CD4-positive, alpha-beta T cell treated with Interleukin-17A for 1 hour (primary cell): ENCODE data around the gene MOB1B.
"Not testable (repeated sequence)": the region's sequence is repeated elsewhere in the genome, so short reads cannot be mapped to it uniquely, and the experiment has no call there.

ENCODE experiments used
- DNase-seq: peaks from one replicate; pipeline ENCODE4 v3.0.0-alpha.2; 2020

The MOB1B gene

DNA sequence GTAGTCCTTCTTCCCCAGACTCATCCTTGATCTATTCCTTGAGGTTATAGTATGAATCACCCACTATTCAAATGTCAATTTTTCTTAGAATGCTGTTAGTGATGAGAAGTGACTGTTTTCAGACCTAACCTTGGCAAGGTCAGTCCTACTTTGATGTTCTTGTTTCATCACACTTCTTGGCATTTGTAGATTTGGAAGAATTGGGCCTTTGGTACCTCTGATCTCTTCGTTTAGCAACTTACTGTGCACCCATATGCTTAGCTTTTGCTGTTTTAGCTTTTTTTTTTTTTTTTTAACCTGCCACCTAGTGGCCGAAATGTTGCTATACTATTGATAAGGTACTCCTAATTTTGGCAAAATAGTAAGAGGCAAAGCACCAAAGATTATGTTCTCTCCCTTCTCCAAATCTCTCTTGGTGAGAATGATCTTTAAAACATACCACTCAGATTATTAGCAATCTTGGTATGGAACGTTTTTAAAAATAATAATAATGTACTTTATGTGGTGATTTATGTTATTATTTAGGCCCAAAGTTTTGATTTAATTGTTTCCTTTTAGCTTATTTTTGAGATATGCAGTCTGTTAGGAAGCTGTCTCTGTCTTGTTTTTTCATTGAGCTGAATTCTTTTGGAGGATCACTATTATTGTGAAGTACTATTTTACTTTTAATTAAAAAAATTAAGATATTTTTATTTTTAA is 107.9 kb downstream of the MOB1B start:
- DNase-seq: peak; percentile 57

DNA sequence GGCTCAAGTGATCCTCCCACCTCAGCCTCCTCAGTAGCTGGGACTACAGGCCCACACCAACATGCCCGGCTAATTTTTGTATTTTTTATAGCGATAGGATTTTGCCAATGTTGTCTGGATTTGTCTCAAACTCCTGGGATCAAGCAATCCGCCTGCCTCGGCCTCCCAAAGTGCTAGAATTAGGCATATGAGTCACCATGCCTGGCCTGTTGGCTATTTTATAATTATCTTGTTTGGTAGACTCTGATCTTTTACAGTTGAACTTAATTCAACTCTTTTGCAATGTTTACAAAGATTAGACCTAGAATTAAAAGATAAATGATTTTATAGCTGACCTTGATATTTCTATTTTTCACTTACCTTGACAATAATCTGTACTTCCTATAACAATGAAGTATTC is 109.3 kb downstream of the MOB1B start:
- DNase-seq: no peak

DNA sequence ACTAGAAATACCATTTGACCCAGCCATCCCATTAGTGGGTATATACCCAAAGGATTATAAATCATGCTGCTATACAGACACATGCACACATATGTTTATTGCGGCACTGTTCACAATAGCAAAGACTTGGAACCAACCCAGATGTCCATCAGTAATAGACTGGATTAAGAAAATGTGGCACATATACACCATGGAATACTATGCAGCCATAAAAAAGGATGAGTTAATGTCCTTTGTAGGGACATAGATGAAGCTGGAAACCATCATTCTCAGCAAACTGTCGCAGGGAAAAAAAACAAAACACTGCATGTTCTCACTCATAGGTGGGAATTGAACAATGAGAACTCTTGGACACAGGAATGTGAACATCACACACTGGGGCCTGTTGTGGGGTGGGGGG is 115.2 kb downstream of the MOB1B start:
- DNase-seq: not testable (repeated sequence)

DNA sequence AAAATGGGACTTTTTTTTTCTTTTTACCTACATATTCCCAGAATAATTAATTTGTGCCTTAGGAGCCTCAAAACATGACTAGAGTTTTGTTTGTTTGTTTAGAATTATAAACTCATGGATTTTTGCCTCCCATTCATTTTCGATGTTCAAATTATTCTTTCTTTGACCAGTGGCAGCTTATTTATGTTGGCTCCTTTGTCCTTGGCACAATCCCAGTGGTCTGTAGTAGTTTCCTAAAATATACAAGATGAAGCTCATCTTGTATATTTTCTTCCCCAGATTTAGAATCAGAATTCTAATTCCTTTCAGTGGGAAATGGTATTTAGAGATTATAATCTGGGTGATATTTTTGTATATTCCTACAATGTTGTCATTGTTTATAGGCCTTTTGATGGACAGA is 118.4 kb downstream of the MOB1B start:
- no peak for DNase-seq

DNA sequence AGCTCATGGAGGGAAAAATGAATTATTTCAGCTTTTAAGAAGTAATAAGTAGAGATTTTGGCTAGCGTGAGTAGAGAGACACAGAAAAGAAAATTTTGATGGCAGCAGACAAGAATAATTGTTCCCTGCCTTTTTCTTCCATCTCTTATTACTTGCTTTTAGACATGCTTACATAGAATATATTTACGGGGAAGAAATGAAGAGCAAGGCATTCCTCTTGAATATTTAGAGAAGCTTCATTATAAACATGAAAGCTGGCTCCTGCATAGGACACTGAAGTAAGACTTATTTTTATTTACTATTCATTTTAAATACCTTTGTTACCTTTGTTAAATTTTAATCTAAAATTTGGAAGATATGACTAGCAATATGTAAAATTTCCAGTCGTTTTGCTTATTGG is 123.5 kb downstream of the MOB1B start:
- DNase-seq: no peak

DNA sequence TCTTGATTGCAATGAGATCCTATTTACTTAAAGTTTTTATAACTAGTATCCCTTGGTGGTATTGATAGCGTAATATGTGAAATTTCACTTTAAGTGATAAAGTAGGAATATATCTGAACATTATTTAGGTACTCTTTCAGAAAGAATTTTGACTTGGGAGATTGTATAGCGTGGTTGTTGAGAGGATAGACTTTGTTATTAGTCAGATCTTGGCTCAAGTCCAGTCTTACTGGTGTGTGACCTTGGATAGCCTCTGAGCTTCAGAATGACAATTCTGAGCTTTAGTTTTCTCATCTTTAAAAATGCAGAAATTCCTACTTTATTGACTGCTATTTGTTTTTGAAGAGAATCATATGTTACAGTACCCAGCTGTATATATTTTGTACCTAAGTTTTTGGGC is 123.9 kb downstream of the MOB1B start:
- DNase-seq: no peak

DNA sequence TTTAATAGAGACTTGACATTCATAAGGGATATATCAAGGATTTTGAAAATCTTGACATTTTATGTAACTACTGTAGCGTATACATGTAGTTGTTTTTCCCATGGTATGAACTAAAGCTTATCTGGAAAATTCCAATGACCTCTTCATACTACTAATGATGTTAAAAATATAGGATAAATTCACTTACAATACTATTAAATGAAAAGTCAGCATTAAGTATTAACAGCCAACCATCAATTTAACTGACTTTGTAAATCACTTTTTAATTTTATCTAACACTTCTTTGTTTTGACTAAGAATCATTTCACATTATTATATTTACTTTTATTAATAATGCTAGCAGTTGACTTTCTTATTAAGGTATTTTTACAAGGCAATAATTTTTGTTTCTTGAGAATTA is 125.4 kb downstream of the MOB1B start:
- DNase-seq: no peak

DNA sequence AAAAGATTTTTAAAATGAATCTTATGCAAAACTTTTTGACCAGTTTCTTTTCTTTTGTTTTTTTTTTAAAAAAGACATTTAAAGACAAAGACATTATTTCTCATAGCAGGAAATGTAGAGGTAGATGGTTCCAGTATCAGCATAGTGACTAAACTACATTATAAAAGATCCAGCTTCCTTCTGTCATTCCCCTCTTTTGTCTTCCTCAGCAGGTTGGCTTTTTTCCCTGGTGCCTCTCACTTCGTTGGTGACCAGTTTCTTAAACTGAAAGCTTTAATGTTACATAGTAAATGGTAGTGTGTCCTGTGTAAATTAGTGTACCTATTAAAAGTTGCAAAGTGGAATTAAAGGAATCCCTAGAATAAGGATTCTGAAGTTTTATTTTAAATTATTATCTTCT is 127.3 kb downstream of the MOB1B start:
- DNase-seq: no peak

DNA sequence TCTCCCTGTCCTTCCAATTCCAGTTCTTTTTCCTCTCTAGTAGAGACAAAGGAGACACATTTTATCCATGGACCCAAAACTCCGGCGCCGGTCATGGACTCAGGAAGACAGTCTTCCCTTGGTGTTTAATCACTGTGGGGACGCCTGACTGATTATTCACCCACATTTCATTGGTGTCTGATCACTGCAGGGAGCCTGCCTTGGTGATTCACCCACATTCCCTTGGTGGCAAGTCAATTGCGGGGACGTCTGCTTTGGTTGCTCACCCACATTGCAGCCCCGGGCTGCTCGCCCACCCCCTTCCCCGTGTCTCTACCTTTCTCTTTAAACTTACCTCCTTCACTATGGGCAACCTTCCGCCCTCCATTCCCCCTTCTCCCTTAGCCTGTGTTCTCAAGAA is 129.9 kb downstream of the MOB1B start:
- not testable (repeated sequence) for DNase-seq
